HG03139 (cell line): ENCODE results near the gene MTCL1.

ENCODE experiments used
- ATAC-seq: cut with Tn5 transposase; IDR thresholded peaks from one replicate; pipeline ENCODE4 v1.9.1; 2021; ENCODE audit not compliant: unreplicated experiment

The MTCL1 gene

DNA sequence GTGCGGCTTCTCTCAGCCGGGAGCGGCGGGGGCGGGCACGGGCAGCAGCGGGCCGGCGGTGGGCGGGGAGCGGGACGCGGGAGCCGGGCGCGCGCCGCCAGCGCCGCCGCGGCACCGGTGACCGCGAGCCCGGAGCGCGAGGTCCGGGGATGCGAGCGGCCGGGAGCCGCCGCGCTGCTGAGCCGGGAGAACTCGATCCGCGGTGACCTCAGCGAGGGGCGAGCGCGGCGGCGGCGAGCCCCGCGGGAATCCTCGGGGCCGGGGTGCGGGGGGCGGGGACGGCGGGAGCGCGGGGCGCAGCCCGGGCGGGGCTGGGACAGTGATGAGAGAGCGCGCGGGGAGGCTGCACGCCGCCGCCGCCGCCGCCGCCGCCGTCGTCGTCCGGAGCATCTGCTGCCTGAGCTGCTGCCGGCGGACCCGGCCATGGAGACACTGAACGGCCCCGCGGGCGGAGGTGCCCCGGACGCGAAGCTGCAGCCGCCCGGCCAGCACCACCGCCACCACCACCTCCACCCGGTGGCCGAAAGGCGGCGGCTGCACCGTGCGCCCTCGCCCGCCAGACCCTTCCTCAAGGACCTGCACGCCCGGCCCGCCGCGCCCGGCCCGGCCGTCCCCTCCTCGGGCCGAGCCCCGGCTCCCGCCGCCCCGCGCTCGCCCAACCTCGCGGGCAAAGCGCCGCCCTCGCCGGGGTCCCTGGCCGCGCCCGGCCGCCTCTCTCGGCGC, at the start of gene MTCL1:
TSS of gene MTCL1 (plus strand) at position 319 of the 723 bp plus-strand sequence. CDS start at position 424, 105 bp downstream.
- ATAC-seq = peak; percentile 40

DNA sequence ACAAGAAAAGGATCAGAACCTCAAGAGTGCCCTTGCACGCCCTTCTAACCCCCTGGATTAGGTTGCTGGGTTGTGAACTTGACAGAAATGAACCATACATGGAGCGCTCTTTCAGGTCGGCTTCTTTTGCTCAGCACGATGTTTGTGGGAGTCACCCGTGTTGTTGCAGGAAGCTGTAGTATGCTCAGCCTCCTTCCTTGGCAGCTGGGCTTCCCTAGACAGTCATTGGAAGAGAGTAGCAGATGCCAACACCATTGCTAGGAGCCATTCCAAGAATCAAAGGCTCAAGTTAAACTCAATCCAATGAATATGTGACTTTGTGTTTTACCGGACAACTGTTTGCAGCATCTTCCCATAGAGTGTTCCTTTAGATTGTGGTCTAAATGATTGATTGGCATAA, 49.1 kb upstream of the MTCL1 start:
- no peak for ATAC-seq

DNA sequence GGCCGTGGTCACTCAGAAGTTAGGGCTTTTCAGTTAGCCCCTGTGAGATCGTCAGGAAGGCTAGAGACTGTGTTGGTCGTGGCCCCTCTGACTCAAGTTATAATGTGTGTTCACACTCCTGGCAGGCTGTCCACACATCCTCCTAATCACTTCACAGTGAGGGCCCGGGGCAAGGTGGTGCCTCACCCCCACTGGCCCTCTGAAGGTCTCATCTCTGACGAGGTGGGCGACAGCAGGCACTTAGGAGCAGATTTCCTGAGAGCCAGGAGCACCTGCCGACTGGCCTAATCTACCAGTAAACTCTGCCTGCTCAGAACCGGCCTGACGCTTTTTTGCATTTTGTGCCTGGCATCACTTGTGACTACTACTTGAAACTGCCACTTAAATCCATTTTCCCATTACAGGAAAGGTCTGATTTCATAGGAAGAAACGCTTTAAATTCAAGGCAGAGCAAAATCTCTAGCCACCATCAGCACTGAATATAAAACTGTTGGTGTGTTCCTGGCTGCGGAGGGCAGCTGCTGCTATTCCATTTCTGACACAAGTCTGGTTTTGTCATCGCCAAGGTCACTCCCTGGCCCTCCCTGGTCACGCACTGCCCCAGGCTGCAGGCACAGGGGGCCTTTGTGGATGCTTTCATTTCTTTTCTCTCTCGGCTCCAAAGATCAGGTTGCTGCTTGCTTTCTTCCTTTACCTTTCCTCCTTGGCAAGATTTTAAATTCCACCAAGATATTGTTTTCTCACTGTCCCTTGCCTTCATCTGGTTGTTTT, 48.1 kb upstream of the MTCL1 start:
- no peak for ATAC-seq

DNA sequence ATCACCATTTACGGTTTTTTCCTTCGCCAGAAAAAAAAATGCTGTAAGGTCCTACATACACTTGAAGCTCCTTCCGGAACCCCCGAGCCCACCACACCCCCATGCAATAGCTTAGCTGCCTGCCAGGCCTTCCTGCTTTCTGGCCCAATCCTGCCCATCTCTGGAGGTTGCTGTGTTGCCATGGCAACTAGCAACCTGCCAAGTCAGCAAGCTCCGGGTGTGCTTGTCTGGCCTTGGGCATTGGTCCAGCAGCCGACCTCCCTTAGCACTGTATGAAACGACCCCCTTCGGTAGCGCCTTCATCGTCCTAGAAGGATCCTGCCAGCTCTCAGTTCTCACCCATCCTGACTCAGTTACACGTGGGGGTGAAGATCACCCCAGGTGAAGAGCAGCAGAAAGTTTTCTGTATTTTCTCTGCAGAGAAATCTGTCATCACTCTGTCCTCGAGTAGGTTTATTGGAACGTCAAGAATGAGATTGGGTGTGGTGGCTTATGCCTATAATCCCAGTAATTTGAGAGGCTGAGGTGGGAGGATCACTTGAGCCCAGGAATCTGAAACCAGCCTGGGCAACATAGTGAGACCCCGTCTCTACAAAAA, 47.4 kb upstream of the MTCL1 start:
- no peak for ATAC-seq

DNA sequence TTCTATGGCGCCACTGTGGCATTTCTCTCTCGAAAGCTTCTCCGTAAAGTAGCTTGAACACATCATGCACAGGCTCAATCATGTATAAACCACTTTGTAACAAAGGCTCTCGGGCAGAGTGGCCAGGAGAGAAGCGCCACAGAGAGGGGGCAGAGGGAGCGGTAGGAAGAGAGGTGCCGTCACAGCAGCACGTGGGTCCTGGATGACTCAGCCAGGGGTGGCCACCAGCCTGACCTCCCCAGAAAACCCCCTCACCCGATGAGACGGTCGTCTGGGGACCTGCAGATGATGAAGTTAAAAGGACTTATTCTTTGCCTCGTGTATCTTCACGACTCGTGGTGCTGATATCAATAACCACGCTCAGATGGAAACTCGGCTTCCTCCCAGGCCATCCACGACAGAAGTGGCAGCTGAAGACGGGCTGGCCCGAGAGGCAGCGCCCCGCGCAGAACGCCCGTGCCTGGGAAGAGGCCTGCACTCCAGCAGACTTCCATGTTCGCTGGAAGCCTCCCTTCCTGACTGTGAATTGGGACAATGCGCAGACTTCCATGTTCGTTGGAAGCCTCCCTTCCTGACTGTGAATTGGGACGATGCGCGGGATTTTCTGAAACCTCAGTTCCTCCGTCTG, 46.4 kb upstream of the MTCL1 start:
- no peak for ATAC-seq

DNA sequence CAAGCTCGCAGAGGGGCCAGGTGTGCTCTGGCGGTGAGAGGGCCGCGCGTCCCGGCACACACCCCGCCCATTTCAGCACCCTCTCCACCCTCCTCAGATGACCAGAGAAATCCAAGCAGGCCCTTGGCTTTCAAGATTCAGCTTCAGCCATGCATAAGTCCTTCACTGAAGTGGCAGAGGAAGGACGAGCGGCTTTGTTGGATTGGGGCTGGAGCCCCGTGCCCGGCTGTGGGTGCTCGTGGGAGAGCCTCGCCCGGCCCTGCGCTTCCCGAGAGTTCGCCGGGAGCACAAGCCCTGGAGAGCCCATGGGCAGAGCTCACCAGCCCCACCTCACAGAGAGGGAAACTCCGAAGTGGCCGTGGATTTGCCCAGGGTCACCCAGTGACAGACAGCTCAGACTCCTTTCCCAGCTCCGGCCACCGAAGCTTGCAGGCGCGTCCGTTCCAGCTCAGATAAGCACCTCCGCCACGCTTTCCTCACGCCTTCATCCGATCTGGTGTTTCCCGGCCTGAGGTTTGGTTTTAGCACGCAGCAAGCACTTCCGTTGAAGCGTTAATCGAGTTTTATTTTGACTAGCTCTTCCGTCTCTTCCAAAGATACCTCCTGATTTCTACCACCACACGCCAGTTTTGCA, 45.6 kb upstream of the MTCL1 start:
- ATAC-seq = no peak

DNA sequence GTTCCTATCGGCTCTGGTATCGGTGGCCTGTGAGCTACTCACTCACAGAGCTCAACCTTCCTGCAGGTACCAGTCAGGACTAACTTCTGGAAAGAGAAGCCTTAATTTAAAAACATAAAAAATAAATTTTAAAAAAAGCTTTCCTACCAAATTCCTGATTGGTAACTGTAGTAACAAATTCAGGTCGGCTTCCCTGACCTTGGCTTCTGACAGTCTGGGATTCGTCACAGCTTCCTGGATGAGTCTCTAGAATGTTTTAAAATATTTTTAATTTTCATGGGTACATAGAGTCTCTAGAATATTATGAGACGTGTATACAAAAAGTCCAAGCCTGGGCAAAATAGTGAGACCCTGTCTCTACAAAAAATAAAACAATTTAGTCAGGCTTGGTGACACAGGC, 45.0 kb upstream of the MTCL1 start:
- ATAC-seq = no peak

DNA sequence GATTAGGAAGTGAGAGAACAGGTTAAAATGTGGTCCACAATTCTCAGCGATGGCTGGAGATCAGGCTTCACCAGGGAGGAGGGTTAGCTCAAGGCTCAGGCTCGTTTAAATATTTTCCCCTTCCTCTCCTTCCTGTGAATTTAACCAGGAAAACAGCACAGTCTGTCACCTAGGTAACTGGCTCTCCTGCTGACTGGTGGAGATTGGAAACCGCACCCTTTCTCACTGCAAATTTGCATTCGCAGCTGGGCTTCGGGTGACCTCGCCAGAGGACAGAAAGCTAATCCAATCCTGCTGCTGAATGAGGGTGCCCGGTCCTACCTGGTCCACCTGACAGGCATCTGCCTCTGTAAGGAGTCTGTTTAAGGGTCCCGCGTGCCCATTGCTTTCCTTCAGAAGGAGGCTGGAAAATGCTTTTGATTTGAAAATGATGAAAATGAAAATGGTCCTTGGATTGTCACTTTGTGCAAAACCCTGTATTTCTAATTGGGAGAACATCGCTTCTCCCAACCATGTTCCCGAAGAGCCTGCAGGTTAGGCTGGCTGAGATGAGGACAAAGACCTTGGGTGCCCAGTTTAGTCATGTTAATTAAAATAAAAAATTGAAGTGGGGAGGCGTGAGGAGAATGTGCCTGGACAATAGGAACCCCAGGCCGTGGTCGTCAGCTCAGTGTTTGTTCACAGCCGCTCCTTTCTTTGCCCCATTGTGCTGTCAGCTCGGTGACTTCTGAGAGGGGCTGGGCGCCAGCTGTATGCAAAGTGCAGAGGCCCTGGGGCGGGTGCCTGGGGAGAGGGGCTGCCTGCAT, 43.4 kb upstream of the MTCL1 start:
- no peak for ATAC-seq

DNA sequence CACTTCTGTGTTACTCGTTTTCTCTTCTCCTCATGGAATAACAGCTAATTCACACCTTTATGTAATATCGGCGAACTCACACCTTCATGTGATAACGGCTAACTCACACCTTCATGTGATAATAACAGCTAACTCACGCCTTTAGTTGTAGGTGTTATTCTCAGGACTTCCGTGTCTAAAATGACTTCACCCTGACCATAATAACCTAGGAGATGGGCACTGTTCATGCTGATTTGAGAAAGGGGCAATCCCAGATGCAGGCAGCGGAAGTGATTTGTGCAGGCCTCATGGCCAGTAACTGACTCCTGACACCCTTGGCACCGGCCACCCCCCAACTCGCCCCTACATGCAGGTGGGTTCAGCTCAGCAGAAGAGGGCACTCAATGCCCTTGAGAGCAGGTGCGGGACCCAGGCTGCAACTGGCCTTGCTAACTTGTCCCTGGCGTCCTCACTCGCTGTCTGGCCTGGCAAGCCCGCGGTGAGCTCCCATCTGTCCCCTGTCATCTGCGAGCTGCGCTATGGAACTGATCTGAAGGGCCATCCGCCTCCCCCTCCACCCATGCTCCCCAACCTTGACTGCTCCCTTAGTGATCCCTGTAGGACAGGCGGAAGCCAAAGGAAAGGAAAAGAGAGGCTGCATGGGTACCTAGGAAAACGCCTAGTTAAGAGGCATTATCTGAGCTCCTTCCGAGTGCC, 42.6 kb upstream of the MTCL1 start:
- no peak for ATAC-seq

DNA sequence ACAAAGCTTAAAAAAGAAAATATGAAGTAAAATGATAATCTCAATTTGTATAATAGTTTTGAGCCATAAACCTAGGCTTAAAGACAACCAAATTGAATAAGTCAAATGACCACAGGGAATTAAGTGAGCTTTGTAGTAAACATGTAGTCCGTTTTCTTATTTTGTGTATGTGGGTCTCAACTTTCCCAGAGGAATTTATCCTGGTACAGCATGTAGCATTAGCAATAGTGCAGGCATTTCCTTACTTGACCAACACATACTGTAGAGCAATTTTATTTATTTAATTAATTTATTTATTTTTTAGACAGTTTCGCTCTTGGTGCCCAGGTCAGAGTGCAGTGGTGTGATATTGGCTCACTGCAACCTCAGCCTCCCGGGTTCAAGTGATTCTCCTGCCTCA, 37.5 kb upstream of the MTCL1 start:
- no peak for ATAC-seq

DNA sequence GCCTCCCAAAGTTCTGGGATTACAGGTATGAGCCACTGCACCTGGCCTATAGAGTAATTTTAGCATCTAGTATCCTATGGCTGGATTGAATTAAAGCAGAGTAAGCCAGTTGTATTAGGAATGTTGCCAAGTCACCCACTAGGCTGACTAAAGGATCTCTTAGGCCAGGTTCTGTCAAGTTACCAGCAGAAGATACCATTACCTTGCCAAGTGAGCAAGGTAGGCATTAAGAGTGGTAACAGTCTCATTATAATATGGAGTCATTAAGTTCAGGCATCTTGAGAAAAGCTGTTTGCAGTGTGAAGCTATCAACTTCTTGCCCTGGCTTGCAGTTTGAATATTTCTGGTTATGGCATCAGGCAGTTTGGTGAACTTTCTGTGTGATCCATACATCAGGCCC, 37.0 kb upstream of the MTCL1 start:
- ATAC-seq = no peak

DNA sequence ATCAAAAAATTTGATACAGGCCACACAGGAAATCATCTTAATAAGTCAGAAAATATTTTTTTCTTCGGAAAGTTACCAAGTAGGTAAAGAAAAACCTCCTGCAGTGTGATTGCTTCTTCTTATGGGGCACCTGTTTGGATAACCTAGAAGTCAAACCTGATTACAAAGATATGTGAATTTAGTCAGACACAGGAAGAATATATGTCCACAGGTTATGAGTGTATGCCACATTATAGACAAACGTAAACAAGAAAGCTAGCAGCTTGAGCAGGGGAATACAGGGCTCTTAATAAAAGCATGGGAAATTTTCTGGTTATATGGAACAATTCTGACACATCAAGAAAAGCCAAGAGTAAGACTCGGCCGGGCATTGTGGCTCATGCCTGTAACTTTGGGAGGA, 35.8 kb upstream of the MTCL1 start:
- ATAC-seq = no peak

DNA sequence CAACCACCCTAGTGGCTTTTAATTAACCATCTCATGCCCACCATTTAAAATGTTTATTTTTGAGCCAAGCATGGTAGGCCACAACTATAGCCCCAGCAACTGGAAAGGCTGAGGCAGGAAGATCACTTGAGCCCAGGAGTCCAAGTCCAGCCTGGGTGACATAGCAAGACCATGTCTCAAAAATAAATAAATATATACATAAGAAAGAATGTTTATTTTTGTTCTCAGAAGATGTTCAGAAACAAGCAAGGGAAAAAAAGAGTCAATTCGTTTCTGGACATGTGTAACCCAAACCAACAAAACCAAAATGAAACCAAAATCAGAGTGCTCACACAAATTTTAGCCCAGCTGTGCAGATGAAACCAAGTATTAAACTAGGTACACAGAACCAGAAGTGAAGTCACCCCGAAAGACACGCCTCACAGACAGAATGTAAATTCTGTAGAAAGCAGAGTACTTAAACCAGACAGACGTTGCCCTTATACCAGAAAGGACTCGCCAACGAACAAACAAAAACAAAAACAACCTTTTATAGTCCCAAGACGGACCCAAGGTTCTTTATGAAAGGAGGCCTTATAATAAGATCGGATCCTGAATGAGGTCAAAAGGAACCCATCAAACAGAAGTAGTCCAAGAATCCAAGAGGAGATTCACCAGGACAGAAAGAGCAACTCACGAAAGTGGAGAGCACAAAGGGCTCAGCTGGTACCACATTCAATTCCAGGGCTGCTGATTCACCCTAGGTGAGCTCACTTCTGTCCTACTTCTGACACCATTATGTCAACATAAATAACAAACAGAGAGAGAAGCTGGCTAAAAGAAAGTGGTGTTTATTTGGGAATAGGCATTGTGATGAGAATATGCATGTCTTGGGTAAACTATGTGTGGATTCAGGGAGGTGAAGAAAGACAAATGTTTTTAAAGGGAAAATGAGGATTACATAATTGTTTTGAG, 31.8 kb upstream of the MTCL1 start:
- ATAC-seq = no peak

DNA sequence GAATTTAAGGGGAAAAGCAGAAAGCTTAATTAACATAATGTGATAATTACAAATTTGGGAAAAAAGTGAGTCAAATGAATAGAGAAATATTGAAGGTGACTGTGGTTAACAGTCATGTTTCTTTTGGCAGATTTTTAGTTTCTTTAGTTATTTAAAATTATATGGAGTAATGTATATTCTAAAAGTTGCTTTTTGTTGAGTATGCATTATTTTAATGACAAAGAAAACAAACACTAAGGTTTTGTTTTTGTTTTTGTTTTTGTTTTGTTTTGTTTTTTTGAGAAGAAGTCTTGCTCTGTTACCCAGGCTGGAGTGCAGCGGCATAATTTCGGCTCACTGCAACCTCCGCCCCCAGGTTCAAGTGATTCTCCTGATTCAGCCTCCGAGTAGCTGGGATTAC, 30.3 kb upstream of the MTCL1 start:
- ATAC-seq = no peak

DNA sequence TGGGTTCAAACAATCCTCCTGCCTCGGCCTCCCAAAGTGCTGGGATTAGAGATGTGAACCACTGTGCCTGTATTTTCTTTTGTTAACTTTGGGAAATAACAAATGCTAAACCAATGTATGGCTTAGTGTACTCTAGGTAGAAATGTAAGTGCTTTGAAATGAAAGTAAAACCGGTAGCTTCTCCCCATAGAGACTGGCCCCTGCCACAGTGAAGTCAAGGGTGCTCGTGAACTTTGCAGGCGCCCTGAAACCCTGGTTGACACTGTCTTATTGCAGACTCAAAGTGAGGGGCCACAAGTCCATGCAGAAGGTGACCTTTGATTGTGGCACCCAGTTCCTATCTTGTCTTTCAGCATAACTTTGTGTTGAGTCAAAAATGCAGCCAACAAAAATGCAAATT, 24.2 kb upstream of the MTCL1 start:
- ATAC-seq = no peak

DNA sequence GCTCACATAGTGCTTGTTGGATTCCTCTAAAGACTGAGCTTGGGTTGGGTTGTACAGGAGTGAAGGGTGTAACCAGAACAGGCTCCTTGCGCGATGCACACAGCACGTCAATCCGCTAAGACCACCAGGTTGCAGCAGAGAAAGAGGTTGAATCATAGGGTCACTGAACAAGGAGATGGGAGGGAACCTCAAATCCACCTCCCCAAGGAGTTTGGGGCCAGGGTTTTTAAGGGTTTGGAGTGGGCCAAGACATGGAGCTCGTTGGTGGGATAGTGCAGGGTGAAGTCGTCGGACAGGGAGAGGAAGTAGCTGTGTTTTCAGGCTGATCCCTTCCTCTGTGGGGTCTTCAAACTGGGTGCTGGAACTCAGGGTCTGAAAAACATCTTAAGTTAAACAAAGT, 20.8 kb upstream of the MTCL1 start:
- ATAC-seq = no peak

DNA sequence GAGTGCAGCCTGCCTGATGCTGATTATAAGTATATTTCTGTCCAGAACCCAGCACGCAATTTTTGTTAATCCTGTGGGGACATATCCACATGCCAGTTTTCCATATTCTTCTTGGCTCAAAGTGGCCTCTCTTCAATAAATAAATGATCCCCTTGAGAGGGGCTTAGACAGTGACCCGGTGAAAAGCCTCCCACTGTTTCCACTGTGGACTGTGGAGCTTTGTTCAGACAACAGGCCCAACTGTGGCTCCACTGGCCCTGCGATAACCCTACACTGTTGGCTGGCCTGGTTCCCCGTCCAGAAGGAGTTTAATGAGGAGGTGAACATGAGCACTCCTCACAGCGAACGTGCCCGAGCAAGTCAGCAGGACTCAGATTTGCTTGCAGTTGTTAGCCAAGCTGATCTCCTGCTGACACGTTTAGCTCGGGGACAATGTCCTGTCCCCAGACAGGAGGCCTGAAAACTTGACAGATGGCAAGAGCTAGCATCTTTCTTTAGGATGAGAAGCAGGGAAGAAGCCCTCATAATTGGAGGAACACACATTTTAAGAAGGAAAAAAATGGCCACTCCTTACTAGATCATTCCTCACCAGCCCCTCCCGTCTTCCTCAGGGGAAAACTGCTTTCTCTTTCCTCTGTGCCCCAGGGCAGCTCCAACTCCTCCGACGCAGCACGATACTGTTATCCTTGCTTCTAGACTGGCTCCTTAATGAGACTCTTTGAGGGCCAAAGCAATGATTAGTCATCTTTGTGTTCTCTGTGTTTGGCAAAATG, 20.0 kb upstream of the MTCL1 start:
- ATAC-seq = no peak

DNA sequence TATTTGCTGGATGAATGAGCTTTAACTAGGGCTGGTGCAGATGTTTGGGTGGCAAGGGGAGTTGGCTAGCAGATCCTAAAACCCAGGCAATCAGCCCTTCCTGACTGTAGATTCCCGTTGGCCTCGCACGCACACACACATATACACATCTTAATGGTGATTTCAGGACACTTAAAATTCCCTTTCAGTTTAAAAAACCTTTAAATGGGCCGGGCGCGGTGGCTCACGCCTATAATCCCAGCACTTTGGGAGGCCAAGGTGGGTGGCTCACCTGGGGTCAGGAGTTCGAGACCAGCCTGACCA, 19.5 kb upstream of the MTCL1 start:
- ATAC-seq = no peak
